22Rv1 (cell line): ENCODE data around the gene GULP1.

Source experiments
- ZFX ChIP-seq: fragments of 450-650 bp; IDR thresholded peaks from 2 replicates; pipeline ENCODE4 v1.6.1; 2017; ENCODE audit warnings: antibody characterized with exemption, borderline replicate concordance
- TF ChIP-seq, protein P1 (sequence below): fragments of 450-650 bp; IDR thresholded peaks from 2 replicates; pipeline ENCODE4 v1.5.1; 2017; ENCODE audit warnings: mild to moderate bottlenecking

DNA sequence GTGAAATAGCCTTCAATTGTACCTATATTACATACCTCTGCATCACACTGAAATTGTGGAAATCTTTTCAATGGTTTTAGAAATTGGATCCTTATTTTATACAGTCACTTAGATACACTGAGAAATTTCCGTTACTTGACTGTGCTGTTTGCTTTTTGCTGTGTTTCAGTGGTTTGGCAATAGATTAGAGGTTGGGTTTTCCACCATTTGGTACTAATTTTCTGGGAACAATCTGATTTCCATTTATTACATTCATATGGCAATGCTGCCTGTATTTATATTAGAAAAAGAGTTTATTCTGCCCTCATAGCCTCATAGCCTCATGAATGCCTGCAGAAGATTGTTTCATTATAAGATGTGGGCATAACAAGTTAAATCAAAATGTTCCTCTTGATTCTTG is 285.0 kb downstream of the GULP1 start:
- TF ChIP-seq, protein P1, sequence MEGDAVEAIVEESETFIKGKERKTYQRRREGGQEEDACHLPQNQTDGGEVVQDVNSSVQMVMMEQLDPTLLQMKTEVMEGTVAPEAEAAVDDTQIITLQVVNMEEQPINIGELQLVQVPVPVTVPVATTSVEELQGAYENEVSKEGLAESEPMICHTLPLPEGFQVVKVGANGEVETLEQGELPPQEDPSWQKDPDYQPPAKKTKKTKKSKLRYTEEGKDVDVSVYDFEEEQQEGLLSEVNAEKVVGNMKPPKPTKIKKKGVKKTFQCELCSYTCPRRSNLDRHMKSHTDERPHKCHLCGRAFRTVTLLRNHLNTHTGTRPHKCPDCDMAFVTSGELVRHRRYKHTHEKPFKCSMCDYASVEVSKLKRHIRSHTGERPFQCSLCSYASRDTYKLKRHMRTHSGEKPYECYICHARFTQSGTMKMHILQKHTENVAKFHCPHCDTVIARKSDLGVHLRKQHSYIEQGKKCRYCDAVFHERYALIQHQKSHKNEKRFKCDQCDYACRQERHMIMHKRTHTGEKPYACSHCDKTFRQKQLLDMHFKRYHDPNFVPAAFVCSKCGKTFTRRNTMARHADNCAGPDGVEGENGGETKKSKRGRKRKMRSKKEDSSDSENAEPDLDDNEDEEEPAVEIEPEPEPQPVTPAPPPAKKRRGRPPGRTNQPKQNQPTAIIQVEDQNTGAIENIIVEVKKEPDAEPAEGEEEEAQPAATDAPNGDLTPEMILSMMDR, result no peak
- TF ChIP-seq ZFX, result no peak
